Vagina (tissue), 2 donors: ENCODE measurements around the gene OSBPL6.

Experiments
- POLR2A ChIP-seq, 2 donors: fragments of 450-650 bp; IDR thresholded peaks; one replicate each; pipeline ENCODE4 v1.6.1; 2017; ENCODE audit warnings: antibody characterized with exemption in 2 of 2, mild to moderate bottlenecking in 2 of 2, moderate library complexity in 2 of 2
- POLR2AphosphoS5 ChIP-seq, 2 donors: sonication (generic); formaldehyde crosslinking; IDR thresholded peaks; one replicate each; pipeline ENCODE4 v1.9.0; 2017; ENCODE audit warnings: antibody characterized with exemption in 2 of 2, mild to moderate bottlenecking in 2 of 2, low read depth in 1 of 2; ENCODE audit not compliant: insufficient read depth in 1 of 2
- TF ChIP-seq, protein P1 (sequence below), 3 experiments: fragments of 450-650 bp in 2 of 3; fragments of 200-600 bp in 1 of 3; sonication (generic) in 1 of 3; IDR thresholded peaks; one replicate each; pipeline ENCODE4 v1.5.1; 2017 to 2019; ENCODE audit warnings: antibody characterized with exemption in 3 of 3, mild to moderate bottlenecking in 2 of 3, moderate library complexity in 2 of 3

DNA sequence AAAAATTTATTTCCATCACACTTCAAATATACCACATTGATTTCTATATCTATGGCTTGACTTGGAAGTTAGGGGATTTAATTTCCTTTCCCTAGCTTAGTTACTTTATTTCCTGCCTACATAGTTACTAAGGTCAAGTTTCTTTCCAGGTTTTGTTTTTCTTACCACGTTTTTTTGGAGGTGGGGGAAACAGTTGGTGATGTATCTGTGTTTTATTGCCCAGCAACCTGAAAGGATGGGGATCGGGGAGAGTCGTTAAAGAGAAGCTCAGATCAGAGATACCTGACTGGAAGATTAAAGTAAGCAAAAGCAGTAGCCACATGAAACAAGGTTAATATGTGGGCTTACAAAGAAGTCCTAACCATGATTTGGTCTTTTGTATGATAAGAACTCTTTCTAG is 127.8 kb downstream of the OSBPL6 start:
- TF ChIP-seq, protein P1, sequence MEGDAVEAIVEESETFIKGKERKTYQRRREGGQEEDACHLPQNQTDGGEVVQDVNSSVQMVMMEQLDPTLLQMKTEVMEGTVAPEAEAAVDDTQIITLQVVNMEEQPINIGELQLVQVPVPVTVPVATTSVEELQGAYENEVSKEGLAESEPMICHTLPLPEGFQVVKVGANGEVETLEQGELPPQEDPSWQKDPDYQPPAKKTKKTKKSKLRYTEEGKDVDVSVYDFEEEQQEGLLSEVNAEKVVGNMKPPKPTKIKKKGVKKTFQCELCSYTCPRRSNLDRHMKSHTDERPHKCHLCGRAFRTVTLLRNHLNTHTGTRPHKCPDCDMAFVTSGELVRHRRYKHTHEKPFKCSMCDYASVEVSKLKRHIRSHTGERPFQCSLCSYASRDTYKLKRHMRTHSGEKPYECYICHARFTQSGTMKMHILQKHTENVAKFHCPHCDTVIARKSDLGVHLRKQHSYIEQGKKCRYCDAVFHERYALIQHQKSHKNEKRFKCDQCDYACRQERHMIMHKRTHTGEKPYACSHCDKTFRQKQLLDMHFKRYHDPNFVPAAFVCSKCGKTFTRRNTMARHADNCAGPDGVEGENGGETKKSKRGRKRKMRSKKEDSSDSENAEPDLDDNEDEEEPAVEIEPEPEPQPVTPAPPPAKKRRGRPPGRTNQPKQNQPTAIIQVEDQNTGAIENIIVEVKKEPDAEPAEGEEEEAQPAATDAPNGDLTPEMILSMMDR (IDR thresholded peaks at IDR 0.05): no peak
- TF ChIP-seq POLR2AphosphoS5 (IDR thresholded peaks at IDR 0.05; ENCODE audit: insufficient read depth in 1 of 2, low read depth in 1 of 2) (no peak), POLR2A (IDR thresholded peaks at IDR 0.05) (no peak)
